HTR-8/SVneo (cell line): ENCODE measurements around the gene PHF19.

Experiments
- DNase-seq: peaks from one replicate; pipeline ENCODE4 v3.0.0; 2011; ENCODE audit warnings: low spot score, mixed read lengths; ENCODE audit not compliant: insufficient read length
- FAIRE-seq: peaks from 2 replicates; lab custom pipeline; 2011; peaks lifted over from hg19 to GRCh38; lab: Jason Lieb, UNC

The PHF19 gene

DNA sequence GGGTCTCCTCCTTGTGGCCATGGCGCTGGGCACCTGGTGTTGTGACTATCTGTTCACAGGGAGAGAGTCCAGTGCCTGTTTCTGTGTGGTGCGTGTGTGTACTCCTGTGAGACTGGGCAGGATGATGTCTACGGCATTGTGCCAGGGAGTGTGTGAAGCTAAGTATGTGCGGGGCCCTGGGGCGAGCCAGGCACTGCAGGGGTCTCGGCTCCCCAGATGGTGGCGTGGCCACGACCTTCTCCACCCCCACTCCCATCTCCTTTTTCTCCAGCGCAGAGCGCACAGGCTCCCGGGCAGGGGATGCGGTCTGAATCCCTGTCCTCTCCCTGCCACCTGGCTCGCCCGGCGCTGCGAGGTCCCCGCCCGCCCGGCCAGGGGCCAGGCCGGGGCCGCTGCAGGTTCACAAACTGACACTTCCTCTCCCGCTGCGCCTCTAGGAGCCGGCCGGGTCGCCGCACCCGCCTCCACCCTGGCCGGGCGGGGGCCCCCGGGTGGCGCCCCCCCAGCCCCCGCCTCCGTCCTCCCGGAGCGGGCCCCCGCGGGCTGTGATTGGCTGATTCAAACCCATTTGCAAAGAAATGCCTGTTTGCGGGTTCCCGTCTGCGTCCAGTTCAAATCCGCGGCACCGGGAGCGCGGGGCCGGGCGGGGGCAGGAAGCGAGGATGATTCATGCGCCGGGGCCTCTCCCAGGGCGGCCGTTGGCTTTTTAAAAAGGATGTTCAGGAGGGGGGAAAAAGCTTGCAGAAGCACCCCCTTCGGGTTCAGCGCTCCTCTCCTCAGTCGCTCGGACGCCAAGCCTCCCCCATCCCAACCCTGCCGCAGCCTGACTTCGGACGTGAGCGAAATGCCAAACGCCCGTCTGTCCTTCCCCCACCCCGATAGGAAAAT is 790 bp downstream of the PHF19 start:
- DNase-seq (peak; percentile 71), FAIRE-seq (no peak)

DNA sequence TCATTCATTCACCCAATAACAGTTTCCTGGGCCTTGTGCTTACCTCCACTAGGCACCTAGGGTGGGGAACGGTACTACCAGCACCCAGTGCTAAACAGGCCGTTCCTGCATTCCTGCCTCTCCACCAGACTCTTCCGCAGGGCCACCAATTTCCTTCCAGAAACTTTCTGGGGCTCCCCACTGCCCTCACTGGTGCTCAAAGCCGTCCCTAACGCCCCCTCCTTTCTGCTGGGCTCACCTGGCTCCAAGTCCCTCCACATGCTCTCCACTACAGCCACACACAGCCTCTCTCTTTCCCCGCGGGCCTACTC is 1.4 kb downstream of the PHF19 start:
- DNase-seq (no peak), FAIRE-seq (no peak)

DNA sequence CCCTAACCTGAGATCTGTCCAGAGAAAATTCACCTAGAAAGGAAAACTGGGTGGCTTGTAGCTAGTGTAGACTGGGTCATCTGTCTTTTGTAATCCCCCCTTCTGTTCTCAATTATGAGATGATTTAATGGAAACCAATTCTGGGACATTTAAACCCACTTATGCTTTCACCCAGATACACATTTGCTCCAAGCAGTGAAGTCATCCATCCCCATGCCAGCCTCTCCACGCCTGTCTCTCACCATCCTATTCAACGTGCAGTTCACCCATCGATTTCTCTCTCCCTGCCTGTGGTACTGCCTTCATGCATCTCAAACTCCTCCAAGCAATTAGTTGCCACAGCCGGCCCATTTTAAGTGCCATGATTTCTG is 1.8 kb downstream of the PHF19 start:
- DNase-seq: no peak
- no peak for FAIRE-seq

DNA sequence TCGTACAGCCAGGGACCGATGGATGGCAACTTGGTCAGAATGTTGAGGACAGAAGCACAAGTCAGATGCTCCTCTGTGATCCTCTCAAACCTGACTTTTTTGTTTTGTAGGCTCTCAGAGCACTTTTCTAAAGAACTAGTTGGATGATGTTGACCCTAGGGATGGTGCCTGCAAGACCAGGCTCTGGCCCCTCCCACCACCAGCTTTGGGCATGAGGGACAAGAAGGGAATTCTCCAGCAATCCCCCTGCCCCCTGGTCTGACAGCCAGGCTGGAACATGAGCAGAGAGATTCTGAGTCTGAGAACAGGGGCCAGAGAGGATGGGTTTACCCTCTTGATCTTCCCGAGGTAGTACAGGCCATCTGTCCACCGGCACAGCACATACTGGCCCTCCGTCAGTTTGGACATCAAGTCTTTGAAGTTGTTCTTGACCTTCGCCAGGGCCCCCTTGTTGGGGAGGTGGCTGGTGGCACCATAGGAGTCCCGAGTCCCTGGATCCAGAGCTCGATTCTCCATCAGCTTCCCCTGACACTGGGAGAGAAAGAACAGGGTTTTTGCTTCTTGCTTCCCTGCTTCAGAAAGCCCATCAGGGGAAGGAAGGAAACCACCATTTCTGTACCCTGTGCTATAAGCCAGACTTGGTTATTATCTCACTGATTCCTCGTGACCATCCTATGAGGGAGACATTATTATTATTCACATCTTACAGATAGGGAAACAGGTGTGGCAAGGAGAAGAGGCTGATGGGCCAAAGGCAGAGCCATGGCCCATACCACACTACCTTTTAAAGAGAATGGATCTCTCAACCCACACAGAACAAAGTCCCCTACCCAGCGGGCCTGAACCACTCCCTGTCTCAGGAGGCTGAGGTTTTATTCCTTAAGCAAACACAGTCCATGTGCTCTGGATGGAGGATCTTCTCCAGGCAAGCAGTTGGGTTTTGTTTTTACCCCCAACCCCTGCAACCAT is 2.5 kb downstream of the PHF19 start:
- FAIRE-seq: no peak
- no peak for DNase-seq

DNA sequence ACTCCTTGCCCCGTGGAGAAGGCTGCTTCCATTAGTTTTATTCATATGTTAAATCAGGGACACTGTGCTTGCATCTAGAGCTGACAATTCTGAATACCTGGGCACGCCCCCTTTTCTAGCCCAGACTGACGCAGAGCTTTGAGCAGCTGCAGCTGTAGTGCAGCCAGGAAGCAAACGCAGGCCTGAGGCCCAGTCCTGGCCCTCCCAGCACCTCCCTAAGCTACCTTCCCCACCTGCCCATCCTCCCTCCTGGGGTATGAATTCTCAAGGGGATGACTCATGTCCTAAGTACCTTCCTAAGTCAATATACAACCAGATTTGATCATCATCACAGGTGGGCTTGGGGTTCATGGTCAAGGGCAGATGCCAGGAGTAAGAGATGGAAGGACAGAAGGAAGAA is 3.5 kb downstream of the PHF19 start:
- FAIRE-seq: no peak
- DNase-seq: no peak

DNA sequence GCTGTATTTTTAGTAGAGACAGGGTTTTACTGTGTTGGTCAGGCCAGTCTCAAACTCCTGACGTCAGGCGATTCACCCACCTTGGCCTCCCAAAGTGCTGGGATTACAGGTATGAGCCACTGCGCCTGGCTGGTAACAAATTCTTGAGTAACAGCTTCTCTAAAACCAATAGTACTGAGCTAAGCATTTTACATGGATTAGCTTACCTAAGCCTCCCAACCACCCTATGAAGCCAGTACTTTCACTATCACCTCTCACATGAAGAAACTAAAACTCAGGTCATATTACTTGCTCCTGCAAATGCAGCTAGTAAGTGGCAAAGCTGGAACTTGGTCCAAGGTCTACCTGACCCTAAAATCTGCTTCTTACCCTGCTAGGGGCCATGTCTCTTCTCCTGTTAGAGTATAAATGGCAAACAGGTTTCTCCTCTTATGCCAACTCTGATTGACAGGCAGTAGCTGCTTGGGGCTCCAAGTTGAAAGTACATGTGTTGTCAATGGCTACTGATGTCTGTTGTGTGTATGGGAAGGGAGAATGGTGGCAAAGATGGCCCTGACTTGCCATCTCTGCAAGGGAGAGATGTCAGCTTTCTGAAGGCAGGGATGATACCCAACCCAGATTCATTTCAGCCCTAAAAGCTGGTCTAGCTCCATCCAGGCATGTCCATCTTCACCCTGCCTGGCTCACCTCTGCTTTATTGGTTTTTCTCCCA is 4.0 kb downstream of the PHF19 start:
- no peak for FAIRE-seq
- no peak for DNase-seq

DNA sequence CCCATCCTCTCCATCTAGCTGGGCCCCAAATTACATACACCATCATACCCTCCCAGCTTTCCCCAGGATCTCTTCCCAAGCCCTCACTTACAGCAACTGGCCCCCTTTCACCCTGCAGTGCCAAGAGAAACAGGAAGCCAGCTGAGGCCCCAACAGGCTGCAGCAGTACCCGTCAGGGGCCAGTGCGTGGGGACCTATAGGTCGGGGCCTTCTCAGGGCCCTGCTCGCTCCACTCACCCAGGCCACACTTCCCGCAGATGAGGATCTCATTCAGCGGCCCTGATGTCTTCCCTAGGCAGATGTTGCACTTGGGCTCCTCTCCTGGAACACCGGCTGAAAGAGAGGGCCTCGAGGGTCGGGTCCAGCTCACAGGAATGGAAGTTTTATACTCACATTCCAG is 6.8 kb downstream of the PHF19 start:
- no peak for DNase-seq
- FAIRE-seq: no peak

DNA sequence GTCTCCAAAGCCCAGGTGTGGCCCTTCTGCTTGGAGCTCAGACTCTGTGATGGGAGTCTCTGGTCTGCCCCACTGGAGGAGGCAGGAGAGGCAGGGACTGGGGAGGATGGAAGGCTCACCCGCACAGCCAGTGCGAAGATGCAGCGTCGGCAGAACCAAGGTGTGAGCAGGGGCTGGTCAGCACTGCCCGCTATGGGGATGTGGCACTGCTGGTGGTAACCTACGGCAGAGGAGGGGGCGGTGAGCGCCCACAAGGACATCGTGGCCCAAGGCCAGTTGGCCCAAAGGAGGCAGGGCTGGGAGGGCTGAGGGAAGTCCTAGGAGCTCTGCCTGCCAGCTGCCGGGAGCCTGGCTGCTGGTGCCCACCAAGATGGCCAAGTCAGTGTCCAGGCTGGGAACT is 7.3 kb downstream of the PHF19 start:
- DNase-seq (no peak), FAIRE-seq (no peak)

DNA sequence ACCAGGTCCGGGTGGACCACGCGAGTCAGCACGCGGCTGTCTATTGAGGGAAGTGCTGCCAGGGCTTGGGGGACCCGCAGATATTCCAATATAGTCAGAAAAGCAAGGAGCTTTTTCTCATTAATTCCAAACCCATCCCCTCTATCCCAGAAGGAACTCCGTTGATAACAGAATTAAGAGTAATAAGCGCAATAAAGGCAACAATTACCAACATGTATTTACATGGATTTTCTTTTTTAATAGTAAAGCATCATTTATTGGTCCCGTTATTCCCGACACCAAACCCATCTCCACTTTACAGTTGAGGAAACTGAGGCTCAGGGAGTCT is 7.7 kb downstream of the PHF19 start:
- FAIRE-seq (no peak), DNase-seq (no peak)

DNA sequence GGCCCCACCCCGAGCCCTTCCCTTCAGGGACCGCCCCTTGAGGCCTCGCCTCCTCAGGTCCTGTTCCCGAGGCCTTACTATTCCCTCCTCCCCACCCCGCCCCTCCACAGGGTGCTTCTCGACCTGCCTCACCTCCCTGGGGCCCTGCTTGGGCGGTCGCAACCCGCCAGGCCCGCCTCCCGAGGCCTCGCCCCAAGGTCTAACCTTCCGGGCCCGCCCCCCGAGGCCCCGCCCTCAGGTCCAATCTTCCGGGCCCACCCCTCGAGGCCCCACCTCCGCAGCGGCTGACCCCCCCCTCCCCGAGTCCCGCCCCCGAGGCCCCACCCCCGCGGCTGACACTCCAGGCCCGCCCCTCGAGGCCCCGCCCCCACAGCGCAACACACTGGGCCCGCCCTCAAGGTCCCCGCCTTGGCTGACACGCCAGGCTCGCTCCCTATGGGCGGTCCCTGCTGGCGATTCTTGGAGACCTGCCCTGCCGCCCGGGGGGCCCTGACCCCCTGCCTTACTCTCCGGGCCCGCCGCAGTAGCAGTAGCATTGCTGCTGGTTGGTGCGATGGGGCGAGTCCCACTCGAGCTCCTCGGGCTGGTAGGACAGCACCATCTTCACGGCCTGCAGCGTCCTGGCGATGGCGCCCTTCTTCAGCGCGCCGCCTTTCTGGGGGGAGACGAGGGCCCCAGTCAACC is 8.2 kb downstream of the PHF19 start:
- DNase-seq: peak; percentile 77
- no peak for FAIRE-seq

DNA sequence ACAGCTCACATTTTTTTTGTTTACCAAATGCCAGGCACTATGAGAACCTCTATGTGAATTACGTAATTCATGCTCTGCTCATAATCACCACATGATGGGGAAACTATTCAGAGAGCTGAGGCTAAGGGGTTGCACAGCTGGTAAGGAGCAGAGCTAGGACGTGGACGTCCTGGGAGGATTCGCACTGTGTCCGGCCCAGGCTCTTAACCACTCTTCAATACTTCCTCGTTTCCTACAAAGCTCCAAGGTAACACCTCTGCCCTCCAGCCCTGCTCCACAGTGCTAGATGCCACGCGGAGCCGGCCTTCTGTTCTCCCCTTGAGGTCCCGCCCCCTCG is 8.7 kb downstream of the PHF19 start:
- DNase-seq: no peak
- no peak for FAIRE-seq

DNA sequence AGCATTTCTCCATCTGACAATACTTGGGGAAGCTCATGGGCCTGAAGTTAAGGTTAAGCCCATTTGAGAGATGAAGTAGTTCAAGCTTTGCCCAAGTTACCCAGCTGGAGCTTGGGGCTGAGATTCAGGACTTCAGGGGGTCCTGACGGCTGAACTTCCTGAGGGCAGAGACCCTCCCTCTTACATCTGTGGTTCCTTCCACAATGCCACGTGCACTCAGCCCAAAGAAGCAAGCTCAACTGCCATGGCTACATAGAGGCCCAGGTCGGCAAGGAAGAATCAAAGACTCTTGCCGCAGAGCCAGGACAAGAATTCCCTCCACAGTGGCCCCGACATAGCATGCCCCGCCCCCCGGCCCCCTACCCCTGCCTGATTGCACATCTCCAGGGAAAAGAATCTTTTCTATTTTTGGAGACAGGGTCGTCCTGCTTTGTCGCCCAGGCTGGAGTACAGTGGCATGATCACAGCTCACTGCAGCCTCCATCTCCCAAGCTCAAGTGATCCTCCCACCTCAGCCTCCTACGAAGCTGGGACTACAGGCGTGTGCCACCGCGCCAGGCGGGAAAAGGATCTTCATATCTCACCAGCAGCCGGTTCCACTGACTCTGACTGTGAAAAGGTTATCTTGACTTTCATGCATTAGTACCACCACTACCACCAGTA is 9.2 kb downstream of the PHF19 start:
- no peak for DNase-seq
- no peak for FAIRE-seq

DNA sequence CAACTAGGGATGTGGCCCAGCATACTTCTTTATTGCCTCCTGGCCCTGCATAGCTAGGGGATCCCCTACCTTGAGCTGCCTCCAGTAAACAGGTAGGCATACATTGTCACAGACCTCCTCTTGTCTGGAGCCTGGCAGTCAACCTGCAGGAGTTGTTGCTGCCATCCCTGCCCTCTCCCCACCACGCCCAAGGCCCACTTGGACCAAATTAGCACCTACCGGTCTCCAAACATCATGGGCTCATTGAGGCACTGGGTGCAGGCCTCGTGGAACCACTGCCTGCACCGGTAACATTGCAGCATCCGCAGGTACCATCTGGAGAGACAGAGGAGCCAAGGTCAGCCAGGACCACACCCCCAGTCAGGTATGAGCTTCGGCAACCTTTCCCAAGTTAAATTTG is 10.3 kb downstream of the PHF19 start:
- FAIRE-seq (no peak), DNase-seq (no peak)

DNA sequence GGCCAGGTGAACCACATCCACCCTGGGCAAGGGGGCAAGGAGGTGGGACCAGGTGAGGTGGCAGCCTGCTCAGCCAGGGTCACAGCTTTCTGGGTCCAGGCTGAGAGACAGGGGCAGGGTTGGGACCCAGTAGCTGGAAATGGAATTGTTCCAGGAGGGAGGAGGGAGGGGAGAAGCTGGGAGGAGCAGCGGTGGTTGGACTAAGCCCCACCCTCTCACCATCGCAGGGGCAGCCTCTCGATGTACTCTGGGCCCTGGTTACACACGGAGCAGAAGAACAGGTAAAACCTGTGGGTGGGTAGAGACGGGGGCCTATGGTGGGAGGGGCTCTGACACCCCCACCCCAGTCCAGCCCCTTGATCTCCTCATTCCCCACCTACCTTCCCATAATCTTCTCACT is 11.2 kb downstream of the PHF19 start:
- FAIRE-seq: no peak
- DNase-seq: no peak

DNA sequence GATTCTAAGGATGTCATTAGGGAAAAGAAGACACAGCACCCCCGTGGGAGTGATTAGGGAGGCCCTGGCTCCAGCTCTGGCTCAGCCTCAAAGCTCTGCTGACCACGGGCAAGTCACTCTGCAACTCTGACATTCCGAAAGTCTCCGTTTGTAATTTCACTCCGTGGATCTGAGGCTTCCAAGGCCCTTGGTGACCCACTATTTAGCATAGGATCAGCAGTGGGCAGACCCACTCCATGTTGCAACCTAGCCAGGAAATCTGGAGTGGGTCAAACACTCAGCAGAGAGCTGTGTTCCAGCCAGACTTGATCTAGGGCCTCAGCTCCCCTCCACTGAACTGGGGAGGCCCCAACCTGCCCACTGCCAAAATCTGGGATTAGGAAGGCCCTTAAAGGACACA is 11.8 kb downstream of the PHF19 start:
- DNase-seq (no peak), FAIRE-seq (no peak)

DNA sequence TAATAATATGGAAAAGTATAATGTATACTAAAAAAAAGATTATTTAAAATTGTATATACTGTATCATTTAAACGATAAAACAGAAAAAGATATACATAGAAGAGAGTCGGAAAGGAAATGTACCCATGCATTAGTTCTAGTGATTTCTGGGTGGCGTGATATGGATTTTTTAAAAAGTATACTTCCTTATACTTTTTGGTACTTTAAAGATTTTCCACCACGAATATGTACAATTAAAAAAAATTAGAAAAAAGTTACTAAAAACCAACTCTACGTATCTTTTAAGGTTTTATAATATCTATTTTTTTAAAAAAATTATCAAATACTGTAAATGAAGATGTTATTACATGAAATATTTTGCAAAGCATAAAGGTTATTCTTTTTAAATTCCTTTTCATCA is 12.3 kb downstream of the PHF19 start:
- no peak for DNase-seq
- no peak for FAIRE-seq

DNA sequence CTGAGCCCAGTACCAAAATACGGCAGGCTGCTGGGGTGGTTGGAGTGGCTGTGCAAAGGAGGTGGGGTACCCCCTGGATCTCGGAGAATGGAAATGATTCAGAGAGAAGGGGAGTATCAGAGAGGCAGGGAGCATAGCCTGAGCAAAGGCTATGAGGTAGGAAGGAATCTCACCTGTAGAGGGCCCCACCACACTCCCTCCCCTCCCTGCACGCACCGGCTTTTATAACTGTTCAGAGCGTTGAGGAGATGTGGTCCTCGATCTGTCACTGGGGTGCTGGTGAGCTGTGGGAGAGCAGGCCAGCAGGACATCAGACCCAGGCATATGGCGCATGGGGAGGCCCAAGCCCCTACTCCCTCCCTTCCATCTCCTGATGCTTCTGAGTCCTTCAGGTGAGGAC is 13.2 kb downstream of the PHF19 start:
- DNase-seq (no peak), FAIRE-seq (no peak)

DNA sequence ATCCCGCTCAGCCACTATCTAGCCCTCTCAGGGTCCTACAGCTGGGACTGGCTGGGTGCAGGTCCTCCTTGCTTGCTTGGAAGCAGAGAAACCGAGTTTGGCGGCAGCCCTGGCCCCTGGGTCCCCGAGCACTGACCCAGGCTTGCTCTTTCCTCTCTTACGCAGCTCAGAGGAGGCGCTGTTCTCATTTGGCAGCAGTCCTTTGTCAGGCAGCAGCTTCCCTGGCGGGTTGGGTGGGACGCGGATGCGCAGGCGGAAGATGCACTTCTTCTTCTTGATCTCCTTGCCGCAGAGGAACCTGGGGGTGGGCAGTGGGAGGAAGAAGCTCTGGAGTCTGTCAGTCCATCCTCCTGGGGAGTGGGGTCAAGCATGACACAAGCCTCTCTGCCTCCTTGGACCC is 14.5 kb downstream of the PHF19 start:
- FAIRE-seq: no peak
- DNase-seq: no peak

DNA sequence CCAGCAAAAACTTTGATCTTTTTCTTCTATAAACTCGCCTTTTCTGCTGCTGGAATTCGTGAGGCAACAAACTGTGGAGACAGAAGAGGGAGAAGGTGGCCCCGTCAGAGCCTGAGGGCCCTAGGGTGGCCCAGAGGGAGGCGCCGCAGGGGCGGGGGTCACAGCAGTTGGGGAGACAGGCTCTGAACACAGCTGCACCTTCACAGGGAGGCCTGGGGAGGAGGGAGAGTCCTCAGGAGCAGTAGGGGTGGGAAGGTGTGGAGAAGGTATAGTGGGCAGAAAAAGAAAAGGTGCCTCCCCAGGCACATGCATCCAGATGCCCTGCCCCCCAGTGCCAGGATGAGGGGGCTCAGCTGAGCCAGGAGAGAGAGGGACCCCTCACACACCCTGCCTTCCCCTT is 15.1 kb downstream of the PHF19 start:
- DNase-seq: no peak
- FAIRE-seq: no peak

DNA sequence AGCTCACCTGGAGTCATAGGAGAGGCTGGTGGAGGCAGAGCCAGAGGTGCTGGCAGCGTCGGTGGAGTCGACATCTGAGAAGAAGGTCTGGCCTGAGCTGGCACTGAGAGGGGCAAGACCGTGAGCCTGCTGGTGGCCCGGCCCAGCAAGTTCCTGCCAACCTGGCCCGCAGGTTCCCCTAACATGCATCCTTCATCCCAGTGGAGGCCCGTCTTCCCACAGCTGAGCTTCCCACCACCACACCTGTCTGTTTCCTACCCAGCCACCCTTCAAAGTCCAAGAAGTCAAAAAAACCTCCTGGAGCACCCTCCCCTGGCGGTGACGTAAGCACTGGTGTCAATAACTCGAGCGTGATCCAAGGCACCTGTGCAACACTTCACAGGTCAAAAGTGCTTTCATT is 16.9 kb downstream of the PHF19 start:
- FAIRE-seq (no peak), DNase-seq (no peak)
